ENCODE data around the gene MRS2. TPM values are rescaled to one million over a fixed set of nuclear protein-coding genes. Genes with fewer than 3 reads are reported as not detected.
"Not testable (repeated sequence)": the region's sequence is repeated elsewhere in the genome, so short reads cannot be mapped to it uniquely, and the experiment has no call there.

Gene MRS2
- total RNA-seq, 1 donor from 2014 or later: 49.4 TPM

- H3K36me3 Mint-ChIP-seq (ENCODE audit: insufficient read depth): no peaks in the 10 kb centered on the region
Measured at GRCh38 chr6:24357336-24358218, 45.2 kb upstream of the MRS2 start, which contains the start of gene DCDC2. DCDC2 (minus strand) TSS chr6:24358059; CDS start chr6:24357750, 309 bp downstream.

GRCh38 chr6:24358219-24358821 lies 44.4 kb upstream of the MRS2 start:
- Mint-ChIP-seq H3K36me3 (ENCODE audit: insufficient read depth) (no peaks in the 10 kb centered on the region), H3K9me3 (ENCODE audit: low read depth) (no peaks in the 10 kb centered on the region), H3K4me3 (ENCODE audit: low read depth) (peak overlapping the region; percentile 92), H3K27me3 (no peaks in the 10 kb centered on the region), H3K4me1 (ENCODE audit: low read depth) (peaks cover 35% of the 10 kb centered on the region), H3K27ac (peak overlapping the region; percentile 93)
- TF ChIP-seq CTCF (IDR thresholded peaks at IDR 0.05; ENCODE audit: unreplicated experiment): no peak
- no peak for DNase-seq (ENCODE audit: low spot score, unreplicated experiment)

More at GRCh38 chr6:24357336-24358218, 45.2 kb upstream of the MRS2 start, which contains the start of gene DCDC2:
- Mint-ChIP-seq H3K9me3 (ENCODE audit: low read depth) (no peaks in the 10 kb centered on the region), H3K27me3 (no peaks in the 10 kb centered on the region), H3K4me3 (ENCODE audit: low read depth) (peak within 1 kb of the TSS; percentile 92), H3K4me1 (ENCODE audit: low read depth) (peaks cover 36% of the 10 kb centered on the region), H3K27ac (peak within 1 kb of the TSS; percentile 93)
- DNase-seq (ENCODE audit: low spot score, unreplicated experiment): peak; percentile 56
- TF ChIP-seq CTCF (IDR thresholded peaks at IDR 0.05; ENCODE audit: unreplicated experiment): no peak

GRCh38 chr6:24359640-24360454 lies 42.9 kb upstream of the MRS2 start:
- H3K36me3 Mint-ChIP-seq (ENCODE audit: insufficient read depth): no peaks in the 10 kb centered on the region
- peak; percentile 96 for TF ChIP-seq CTCF (IDR thresholded peaks at IDR 0.05; ENCODE audit: unreplicated experiment)
- peak; percentile 87 for DNase-seq (ENCODE audit: low spot score, unreplicated experiment)
- no peaks in the 10 kb centered on the region for H3K9me3 Mint-ChIP-seq (ENCODE audit: low read depth)
- H3K27me3 Mint-ChIP-seq: no peaks in the 10 kb centered on the region
- peaks cover 24% of the 10 kb centered on the region for H3K4me1 Mint-ChIP-seq (ENCODE audit: low read depth)
- H3K4me3 Mint-ChIP-seq (ENCODE audit: low read depth): peak overlapping the region; percentile 76
- peak overlapping the region; percentile 79 for H3K27ac Mint-ChIP-seq

- H3K27ac Mint-ChIP-seq; H3K27me3 Mint-ChIP-seq; H3K36me3 Mint-ChIP-seq (ENCODE audit: insufficient read depth); DNase-seq (ENCODE audit: low spot score, unreplicated experiment); H3K4me3 Mint-ChIP-seq (ENCODE audit: low read depth); H3K9me3 Mint-ChIP-seq (ENCODE audit: low read depth): not testable (repeated sequence)
- peaks cover 11% of the 10 kb centered on the region for H3K4me1 Mint-ChIP-seq (ENCODE audit: low read depth)
Measured at GRCh38 chr6:24362363-24362762, 40.4 kb upstream of the MRS2 start.

- not testable (repeated sequence) for H3K27ac Mint-ChIP-seq; H3K27me3 Mint-ChIP-seq; H3K36me3 Mint-ChIP-seq (ENCODE audit: insufficient read depth); DNase-seq (ENCODE audit: low spot score, unreplicated experiment); H3K9me3 Mint-ChIP-seq (ENCODE audit: low read depth); H3K4me1 Mint-ChIP-seq (ENCODE audit: low read depth); H3K4me3 Mint-ChIP-seq (ENCODE audit: low read depth)
Measured at GRCh38 chr6:24365103-24365633, 37.6 kb upstream of the MRS2 start.

GRCh38 chr6:24374612-24375011 lies 28.1 kb upstream of the MRS2 start:
- no peak overlapping the region for H3K4me3 Mint-ChIP-seq (ENCODE audit: low read depth)
- no peak overlapping the region for H3K27ac Mint-ChIP-seq
- TF ChIP-seq CTCF (IDR thresholded peaks at IDR 0.05; ENCODE audit: unreplicated experiment): no peak
- H3K36me3 Mint-ChIP-seq (ENCODE audit: insufficient read depth): peaks cover 1% of the 10 kb centered on the region
- H3K9me3 Mint-ChIP-seq (ENCODE audit: low read depth): peaks cover 4% of the 10 kb centered on the region
- H3K27me3 Mint-ChIP-seq: no peaks in the 10 kb centered on the region
- no peak for DNase-seq (ENCODE audit: low spot score, unreplicated experiment)
- peaks cover 1% of the 10 kb centered on the region for H3K4me1 Mint-ChIP-seq (ENCODE audit: low read depth)
